Measurements from ENCODE around the gene DGKB. TPM values are rescaled to one million over a fixed set of nuclear protein-coding genes. Genes with fewer than 3 reads are reported as not detected.

The DGKB gene
- total RNA-seq, 8 experiments from 2014 or later, result 0.22 to 13.6 (median 9.0) TPM

- in situ Hi-C loops (cut with MboI; ENCODE audit: low pct_unique_long_range_greater_than_20kb in 2 of 9, low sequenced_read_pairs in 9 of 9, unreplicated experiment in 9 of 9), result loop anchor here in 2 of 9 experiments (10.0 to 25.0 kb wide), 2 partner anchors 175 to 273 kb away; no protein-coding TSS in a partner anchor
- Histone ChIP-seq H3K4me1 (replicated peaks in 1 of 2) (no peaks in the 10 kb centered on the region), H3K4me3 (no peak overlapping the region), H3K27ac (no peak overlapping the region)
- WGBS, 10 experiments, result 63 to 100% (median 89%) methylated on average over 2 to 8 of the region's 9 CpGs
- ATAC-seq (replicated peaks in 6 of 8), result peak in 1 of 8 experiments; percentile 74
These were observed 163.2 kb downstream of the DGKB start for GRCh38 chr7:14739168-14739840.

GRCh38 chr7:14738086-14738485 is 164.5 kb downstream of the DGKB start:
- ATAC-seq (replicated peaks in 6 of 8), result no peak
- no peak overlapping the region for H3K4me3 ChIP-seq
- in situ Hi-C loops (cut with MboI; ENCODE audit: low pct_unique_long_range_greater_than_20kb in 2 of 9, low sequenced_read_pairs in 9 of 9, unreplicated experiment in 9 of 9), result loop anchor here in 2 of 9 experiments (10.0 to 25.0 kb wide), 2 partner anchors 177 to 274 kb away; no protein-coding TSS in a partner anchor
- WGBS, 10 experiments, result 0 to 100% (median 59%) methylated on average over 1 of the region's 1 CpG; no CpG with 5 or more reads in 4 of the 10 experiments
- H3K27ac ChIP-seq, result no peak overlapping the region
- no peaks in the 10 kb centered on the region for H3K4me1 ChIP-seq (replicated peaks in 1 of 2)

- Histone ChIP-seq H3K4me1 (replicated peaks in 1 of 2) (no peaks in the 10 kb centered on the region), H3K4me3 (no peak overlapping the region), H3K27ac (no peak overlapping the region)
- in situ Hi-C loops (cut with MboI; ENCODE audit: low pct_unique_long_range_greater_than_20kb in 2 of 9, low sequenced_read_pairs in 9 of 9, unreplicated experiment in 9 of 9), result loop anchor here in 2 of 9 experiments (10.0 to 25.0 kb wide), 2 partner anchors 180 to 277 kb away; no protein-coding TSS in a partner anchor
- ATAC-seq (replicated peaks in 6 of 8), result peak in 3 of 8 experiments; percentile 22 to 43 (median 41)
- WGBS, 10 experiments, result 3 to 100% (median 63%) methylated on average over 1 to 5 of the region's 9 CpGs; no CpG with 5 or more reads in 7 of the 10 experiments
These were observed 167.7 kb downstream of the DGKB start for GRCh38 chr7:14734839-14735321.

GRCh38 chr7:14720785-14721184 is 181.8 kb downstream of the DGKB start:
- H3K27ac ChIP-seq, result no peak overlapping the region
- H3K4me1 ChIP-seq (replicated peaks in 1 of 2), result no peaks in the 10 kb centered on the region
- no peak overlapping the region for H3K4me3 ChIP-seq
- 6 to 95% (median 75%) methylated on average over 2 to 3 of the region's 3 CpGs for WGBS, 10 experiments
- in situ Hi-C loops (cut with MboI; ENCODE audit: low pct_unique_long_range_greater_than_20kb in 2 of 9, low sequenced_read_pairs in 9 of 9, unreplicated experiment in 9 of 9), result loop anchor here in 7 of 9 experiments (10.0 to 25.0 kb wide), 7 partner anchors 267 to 1354 kb away; no protein-coding TSS in a partner anchor
- ATAC-seq (replicated peaks in 6 of 8), result peak in 3 of 8 experiments; percentile 22 to 76 (median 60)

GRCh38 chr7:14717816-14718215 is 184.7 kb downstream of the DGKB start:
- in situ Hi-C loops (cut with MboI; ENCODE audit: low pct_unique_long_range_greater_than_20kb in 2 of 9, low sequenced_read_pairs in 9 of 9, unreplicated experiment in 9 of 9), result loop anchor here in 8 of 9 experiments (10.0 to 25.0 kb wide), 7 partner anchors 269 to 1344 kb away; no protein-coding TSS in a partner anchor
- no peaks in the 10 kb centered on the region for H3K4me1 ChIP-seq (replicated peaks in 1 of 2)
- WGBS, 10 experiments, result 0 to 100% (median 92%) methylated on average over 1 of the region's 1 CpG; no CpG with 5 or more reads in 1 of the 10 experiments
- peak in 3 of 8 experiments; percentile 19 to 32 (median 26) for ATAC-seq (replicated peaks in 6 of 8)
- no peak overlapping the region for H3K27ac ChIP-seq
- H3K4me3 ChIP-seq, result no peak overlapping the region

- no peak overlapping the region for H3K27ac ChIP-seq
- in situ Hi-C loops (cut with MboI; ENCODE audit: low pct_unique_long_range_greater_than_20kb in 2 of 9, low sequenced_read_pairs in 9 of 9, unreplicated experiment in 9 of 9), result loop anchor here in 8 of 9 experiments (10.0 to 25.0 kb wide), 7 partner anchors 270 to 1345 kb away; no protein-coding TSS in a partner anchor
- no peak for ATAC-seq (replicated peaks in 6 of 8)
These were observed 185.4 kb downstream of the DGKB start for GRCh38 chr7:14717169-14717568.

GRCh38 chr7:14714161-14714728 is 188.3 kb downstream of the DGKB start:
- H3K4me1 ChIP-seq (replicated peaks in 1 of 2), result no peaks in the 10 kb centered on the region
- no peak for ATAC-seq (replicated peaks in 6 of 8)
- no peak overlapping the region for H3K4me3 ChIP-seq
- H3K27ac ChIP-seq, result no peak overlapping the region
- in situ Hi-C loops (cut with MboI; ENCODE audit: low pct_unique_long_range_greater_than_20kb in 2 of 9, low sequenced_read_pairs in 9 of 9, unreplicated experiment in 9 of 9), result loop anchor here in 8 of 9 experiments (10.0 to 25.0 kb wide), 7 partner anchors 273 to 1348 kb away; no protein-coding TSS in a partner anchor
- WGBS, 10 experiments, result 74 to 100% (median 96%) methylated on average over 1 to 3 of the region's 3 CpGs

More at GRCh38 chr7:14717169-14717568, 185.4 kb downstream of the DGKB start:
- Histone ChIP-seq H3K4me3 (no peak overlapping the region), H3K4me1 (replicated peaks in 1 of 2) (no peaks in the 10 kb centered on the region)

- Histone ChIP-seq H3K4me3 (no peak overlapping the region), H3K4me1 (replicated peaks in 1 of 2) (no peaks in the 10 kb centered on the region), H3K27ac (no peak overlapping the region)
- in situ Hi-C loops (cut with MboI; ENCODE audit: low pct_unique_long_range_greater_than_20kb in 2 of 9, low sequenced_read_pairs in 9 of 9, unreplicated experiment in 9 of 9), result loop anchor here (10.0 to 25.0 kb wide), 2 partner anchors 1411 to 1413 kb away; no protein-coding TSS in a partner anchor
- ATAC-seq (replicated peaks in 6 of 8), result peak in 1 of 8 experiments; percentile 38
These were observed 204.3 kb downstream of the DGKB start for GRCh38 chr7:14698239-14698638.

GRCh38 chr7:14697684-14698083 is 204.9 kb downstream of the DGKB start:
- ATAC-seq (replicated peaks in 6 of 8), result no peak
- no peak overlapping the region for H3K27ac ChIP-seq
- in situ Hi-C loops (cut with MboI; ENCODE audit: low pct_unique_long_range_greater_than_20kb in 2 of 9, low sequenced_read_pairs in 9 of 9, unreplicated experiment in 9 of 9), result loop anchor here (10.0 to 25.0 kb wide), 2 partner anchors 1410 to 1413 kb away; no protein-coding TSS in a partner anchor
- no peak overlapping the region for H3K4me3 ChIP-seq
- no peaks in the 10 kb centered on the region for H3K4me1 ChIP-seq (replicated peaks in 1 of 2)

- ATAC-seq (replicated peaks in 6 of 8), result peak in 1 of 8 experiments; percentile 44
- WGBS, 10 experiments, result 0 to 67% (median 6%) methylated on average over 1 to 3 of the region's 3 CpGs
- Histone ChIP-seq H3K4me1 (replicated peaks in 1 of 2) (no peaks in the 10 kb centered on the region), H3K27ac (no peak overlapping the region), H3K4me3 (no peak overlapping the region)
- in situ Hi-C loops (cut with MboI; ENCODE audit: low pct_unique_long_range_greater_than_20kb in 2 of 9, low sequenced_read_pairs in 9 of 9, unreplicated experiment in 9 of 9), result loop anchor here (10.0 to 25.0 kb wide), 2 partner anchors 1404 to 1407 kb away; no protein-coding TSS in a partner anchor
These were observed 210.9 kb downstream of the DGKB start for GRCh38 chr7:14691597-14692203.

- ATAC-seq (replicated peaks in 6 of 8), result no peak
- no peaks in the 10 kb centered on the region for H3K4me1 ChIP-seq (replicated peaks in 1 of 2)
- no peak overlapping the region for H3K4me3 ChIP-seq
- no peak overlapping the region for H3K27ac ChIP-seq
- 0 to 92% (median 52%) methylated on average over 1 to 2 of the region's 2 CpGs; no CpG with 5 or more reads in 1 of the 10 experiments for WGBS, 10 experiments
- in situ Hi-C loops (cut with MboI; ENCODE audit: low pct_unique_long_range_greater_than_20kb in 2 of 9, low sequenced_read_pairs in 9 of 9, unreplicated experiment in 9 of 9), result loop anchor here (10.0 to 25.0 kb wide), 2 partner anchors 1404 to 1406 kb away; no protein-coding TSS in a partner anchor
These were observed 211.5 kb downstream of the DGKB start for GRCh38 chr7:14691034-14691433.

GRCh38 chr7:14690486-14690885 is 212.1 kb downstream of the DGKB start:
- no peak overlapping the region for H3K27ac ChIP-seq
- H3K4me3 ChIP-seq, result no peak overlapping the region
- no peak for ATAC-seq (replicated peaks in 6 of 8)
- no peaks in the 10 kb centered on the region for H3K4me1 ChIP-seq (replicated peaks in 1 of 2)
- in situ Hi-C loops (cut with MboI; ENCODE audit: low pct_unique_long_range_greater_than_20kb in 2 of 9, low sequenced_read_pairs in 9 of 9, unreplicated experiment in 9 of 9), result loop anchor here (10.0 to 25.0 kb wide), 2 partner anchors 1403 to 1406 kb away; no protein-coding TSS in a partner anchor
- WGBS, 10 experiments, result 26 to 100% (median 78%) methylated on average over 3 of the region's 3 CpGs; no CpG with 5 or more reads in 2 of the 10 experiments
